ENCODE measurements around the gene WDR19.
A peak's percentile ranks its signal among the peaks of the same experiment; 100 is the strongest.
"Not testable (repeated sequence)": the region's sequence is repeated elsewhere in the genome, so short reads cannot be mapped to it uniquely, and the experiment has no call there.

WDR19 gene

DNA sequence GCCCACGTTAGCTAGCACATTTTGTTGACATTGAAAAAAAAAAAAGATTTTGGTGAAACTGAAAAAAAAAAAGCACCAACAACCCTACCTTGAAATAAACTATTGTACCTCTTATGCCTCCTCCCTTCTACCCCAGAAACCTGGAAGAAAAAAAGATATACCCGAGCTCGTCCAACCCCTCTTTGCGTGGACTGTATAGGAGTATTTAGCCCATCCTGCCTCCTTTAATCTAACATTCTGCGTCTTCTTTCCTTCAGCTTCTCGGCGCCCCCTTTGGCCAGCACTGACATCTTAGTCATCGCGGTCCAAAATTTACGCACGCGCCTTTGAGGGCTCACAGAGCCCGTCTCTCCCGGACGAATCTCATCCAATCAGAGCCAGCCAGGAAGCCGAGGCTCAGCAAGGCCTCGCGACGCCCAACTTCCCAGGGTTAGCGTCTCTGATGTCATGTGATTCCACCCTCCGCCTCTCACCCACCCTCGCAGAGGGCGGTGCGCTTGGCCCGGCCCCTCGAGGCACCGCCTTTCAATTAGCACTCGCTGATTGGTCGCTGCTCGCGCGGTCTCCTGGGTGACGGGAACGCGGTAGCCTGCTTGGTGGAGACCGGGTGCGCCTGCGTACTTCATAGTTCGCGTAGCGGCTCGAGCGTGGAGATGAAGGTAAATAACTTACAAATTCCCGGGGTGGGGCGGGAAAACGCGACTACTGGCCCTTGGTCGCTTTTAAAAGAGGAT is at the start of gene WDR19:
TSS of gene WDR19 (plus strand) at position 625 of the 734 bp plus-strand sequence. CDS start at position 654, 29 bp downstream.
- TF ChIP-seq, protein P1, sequence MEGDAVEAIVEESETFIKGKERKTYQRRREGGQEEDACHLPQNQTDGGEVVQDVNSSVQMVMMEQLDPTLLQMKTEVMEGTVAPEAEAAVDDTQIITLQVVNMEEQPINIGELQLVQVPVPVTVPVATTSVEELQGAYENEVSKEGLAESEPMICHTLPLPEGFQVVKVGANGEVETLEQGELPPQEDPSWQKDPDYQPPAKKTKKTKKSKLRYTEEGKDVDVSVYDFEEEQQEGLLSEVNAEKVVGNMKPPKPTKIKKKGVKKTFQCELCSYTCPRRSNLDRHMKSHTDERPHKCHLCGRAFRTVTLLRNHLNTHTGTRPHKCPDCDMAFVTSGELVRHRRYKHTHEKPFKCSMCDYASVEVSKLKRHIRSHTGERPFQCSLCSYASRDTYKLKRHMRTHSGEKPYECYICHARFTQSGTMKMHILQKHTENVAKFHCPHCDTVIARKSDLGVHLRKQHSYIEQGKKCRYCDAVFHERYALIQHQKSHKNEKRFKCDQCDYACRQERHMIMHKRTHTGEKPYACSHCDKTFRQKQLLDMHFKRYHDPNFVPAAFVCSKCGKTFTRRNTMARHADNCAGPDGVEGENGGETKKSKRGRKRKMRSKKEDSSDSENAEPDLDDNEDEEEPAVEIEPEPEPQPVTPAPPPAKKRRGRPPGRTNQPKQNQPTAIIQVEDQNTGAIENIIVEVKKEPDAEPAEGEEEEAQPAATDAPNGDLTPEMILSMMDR (IDR thresholded peaks at IDR 0.05; ENCODE audit: unreplicated experiment in 3 of 3), result peak; percentile 47 to 67 (median 49)
- H3K4me3 Mint-ChIP-seq, result no peak within 1 kb of the TSS
- H3K36me3 Mint-ChIP-seq (ENCODE audit: low read depth), result no peaks in the 10 kb centered on the region

DNA sequence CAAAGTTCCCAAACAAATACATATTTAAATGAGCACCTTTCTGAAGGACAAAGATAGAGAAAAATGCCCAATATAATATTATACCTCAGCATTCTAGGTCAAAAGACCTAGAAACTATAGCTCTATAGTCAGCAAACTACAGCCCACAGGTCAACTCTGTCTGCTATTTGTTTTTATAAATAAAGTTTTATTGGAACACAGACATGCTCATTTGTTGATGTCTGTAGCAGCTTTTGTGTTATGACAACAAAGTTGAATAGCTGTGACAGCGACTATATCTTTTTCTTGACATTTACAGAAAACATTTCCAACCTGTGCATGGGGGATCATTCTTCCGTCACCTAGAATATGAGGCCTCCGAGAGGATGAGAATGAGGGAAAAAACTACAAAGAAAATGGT is 48.7 kb upstream of the WDR19 start:
- Mint-ChIP-seq H3K27me3 (ENCODE audit: low read depth) (peaks cover 4% of the 10 kb centered on the region), H3K9me3 (no peaks in the 10 kb centered on the region), H3K36me3 (ENCODE audit: low read depth) (peaks cover 12% of the 10 kb centered on the region), H3K4me1 (peaks cover 12% of the 10 kb centered on the region), H3K27ac (no peak overlapping the region), H3K4me3 (no peak overlapping the region)
- TF ChIP-seq, protein P1 (IDR thresholded peaks at IDR 0.05; ENCODE audit: unreplicated experiment in 3 of 3), result no peak

More for the DNA sequence above, at the start of gene WDR19:
- peaks cover 5% of the 10 kb centered on the region for H3K27me3 Mint-ChIP-seq (ENCODE audit: low read depth)
- H3K4me1 Mint-ChIP-seq, result no peaks in the 10 kb centered on the region
- peak within 1 kb of the TSS in 1 of 3 experiments; percentile 43 for H3K27ac Mint-ChIP-seq
- no peaks in the 10 kb centered on the region for H3K9me3 Mint-ChIP-seq

DNA sequence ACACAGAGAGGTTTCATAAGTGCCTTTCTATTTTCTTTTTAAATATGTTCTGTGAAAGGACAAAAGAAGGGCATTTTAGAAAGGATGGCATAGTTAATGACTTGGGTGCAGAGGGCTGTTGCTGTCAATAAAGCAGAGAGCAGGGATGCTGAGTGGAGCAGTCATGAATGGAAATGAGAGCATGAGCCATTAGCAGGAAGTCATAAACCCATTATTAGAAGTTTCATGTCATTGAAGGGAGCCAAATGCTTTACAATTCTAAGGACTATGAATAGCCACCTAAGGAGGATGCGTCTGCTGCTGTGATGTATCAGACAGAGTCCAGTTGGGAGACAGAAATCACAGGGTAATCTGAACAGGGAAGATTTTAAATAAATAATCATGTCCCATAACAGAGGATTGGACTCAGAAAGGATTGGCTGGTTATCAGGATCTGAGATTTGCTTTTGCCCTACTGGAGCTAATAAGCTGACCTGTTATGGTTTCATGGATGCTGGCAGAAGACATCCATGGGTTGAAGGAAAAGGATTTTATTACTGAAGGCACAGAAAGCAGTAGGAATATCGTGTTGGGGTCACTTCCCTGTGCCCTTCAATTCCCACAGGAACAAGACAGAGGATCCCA is 47.5 kb upstream of the WDR19 start:
- TF ChIP-seq, protein P1 (IDR thresholded peaks at IDR 0.05; ENCODE audit: unreplicated experiment in 3 of 3), result no peak
- Mint-ChIP-seq H3K4me3 (no peak overlapping the region), H3K36me3 (ENCODE audit: low read depth) (peaks cover 8% of the 10 kb centered on the region), H3K27me3 (ENCODE audit: low read depth) (peaks cover 3% of the 10 kb centered on the region), H3K4me1 (peaks cover 12% of the 10 kb centered on the region), H3K9me3 (no peaks in the 10 kb centered on the region), H3K27ac (peak overlapping the region; percentile 1 to 21 (median 13))

GRCh38 chr4:39138227-39138626 is 44.1 kb upstream of the WDR19 start:
- H3K27ac Mint-ChIP-seq; H3K27me3 Mint-ChIP-seq (ENCODE audit: low read depth); H3K36me3 Mint-ChIP-seq (ENCODE audit: low read depth); H3K4me3 Mint-ChIP-seq; H3K9me3 Mint-ChIP-seq: not testable (repeated sequence)
- peaks cover 12% of the 10 kb centered on the region for H3K4me1 Mint-ChIP-seq

DNA sequence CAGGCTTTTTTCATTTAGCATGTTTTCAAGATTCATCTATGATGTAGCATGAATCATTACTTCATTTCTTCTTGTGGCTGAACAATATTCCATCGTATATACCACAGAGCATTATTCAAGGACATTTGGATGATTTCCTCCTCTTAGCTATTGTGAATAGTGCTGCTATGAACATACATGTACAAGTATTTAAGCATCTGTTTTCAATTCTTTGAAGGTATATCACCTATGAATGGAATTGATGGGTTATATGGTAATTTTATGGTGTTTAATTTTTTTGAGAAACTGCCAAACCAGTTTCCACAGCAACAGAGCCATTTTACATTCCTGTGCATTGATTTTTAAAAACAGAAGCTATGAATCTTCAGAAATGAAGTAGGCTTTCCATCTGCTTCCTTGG is 36.1 kb upstream of the WDR19 start:
- no peaks in the 10 kb centered on the region for H3K9me3 Mint-ChIP-seq

GRCh38 chr4:39154009-39154408 is 28.3 kb upstream of the WDR19 start:
- no peak overlapping the region for H3K27ac Mint-ChIP-seq
- TF ChIP-seq, protein P1 (IDR thresholded peaks at IDR 0.05; ENCODE audit: unreplicated experiment in 3 of 3), result no peak
- no peak overlapping the region for H3K4me3 Mint-ChIP-seq
- H3K9me3 Mint-ChIP-seq, result no peaks in the 10 kb centered on the region
- no peaks in the 10 kb centered on the region for H3K4me1 Mint-ChIP-seq
- peaks cover 3% of the 10 kb centered on the region for H3K27me3 Mint-ChIP-seq (ENCODE audit: low read depth)
- no peaks in the 10 kb centered on the region for H3K36me3 Mint-ChIP-seq (ENCODE audit: low read depth)

More for the DNA sequence above, 36.1 kb upstream of the WDR19 start:
- TF ChIP-seq, protein P1 (IDR thresholded peaks at IDR 0.05; ENCODE audit: unreplicated experiment in 3 of 3), result no peak
- Mint-ChIP-seq H3K4me3 (no peak overlapping the region), H3K27me3 (ENCODE audit: low read depth) (no peaks in the 10 kb centered on the region), H3K36me3 (ENCODE audit: low read depth) (no peaks in the 10 kb centered on the region), H3K4me1 (no peaks in the 10 kb centered on the region), H3K27ac (peak overlapping the region in 1 of 3 experiments; percentile 1)

All from nephron (organoid).